ENCODE data around the gene XCR1. TPM values are rescaled to one million over a fixed set of nuclear protein-coding genes. Genes with fewer than 3 reads are reported as not detected.
"Not testable (repeated sequence)": the region's sequence is repeated elsewhere in the genome, so short reads cannot be mapped to it uniquely, and the experiment has no call there.

Gene XCR1
- total and polyA plus RNA-seq, 2 donors from 2014 or later, result 1.4 TPM; not detected in 1

GRCh38 chr3:46052531-46052930 lies 25.2 kb upstream of the XCR1 start:
- Histone ChIP-seq H3K9me3 (ENCODE audit: control insufficient read depth in 2 of 3, insufficient read depth in 1 of 3, low read length in 3 of 3) (no peaks in the 10 kb centered on the region), H3K27me3 (ENCODE audit: control insufficient read depth, insufficient read depth, low read length) (no peaks in the 10 kb centered on the region), H3K36me3 (ENCODE audit: control insufficient read depth in 2 of 3, insufficient read depth in 3 of 3, low read length in 3 of 3) (no peaks in the 10 kb centered on the region), H3K4me3 (ENCODE audit: low read length in 3 of 3) (no peak overlapping the region), H3K9ac (ENCODE audit: low read length in 3 of 3) (no peak overlapping the region), H3K4me1 (ENCODE audit: control insufficient read depth in 2 of 3, insufficient read depth in 2 of 3, low read depth in 1 of 3, low read length in 3 of 3) (no peaks in the 10 kb centered on the region), H3K27ac (ENCODE audit: low read depth in 2 of 2, low read length in 2 of 2) (no peak overlapping the region)
- intact Hi-C loops (cut with DNase I), result no loop called here
- TF ChIP-seq, protein P1, sequence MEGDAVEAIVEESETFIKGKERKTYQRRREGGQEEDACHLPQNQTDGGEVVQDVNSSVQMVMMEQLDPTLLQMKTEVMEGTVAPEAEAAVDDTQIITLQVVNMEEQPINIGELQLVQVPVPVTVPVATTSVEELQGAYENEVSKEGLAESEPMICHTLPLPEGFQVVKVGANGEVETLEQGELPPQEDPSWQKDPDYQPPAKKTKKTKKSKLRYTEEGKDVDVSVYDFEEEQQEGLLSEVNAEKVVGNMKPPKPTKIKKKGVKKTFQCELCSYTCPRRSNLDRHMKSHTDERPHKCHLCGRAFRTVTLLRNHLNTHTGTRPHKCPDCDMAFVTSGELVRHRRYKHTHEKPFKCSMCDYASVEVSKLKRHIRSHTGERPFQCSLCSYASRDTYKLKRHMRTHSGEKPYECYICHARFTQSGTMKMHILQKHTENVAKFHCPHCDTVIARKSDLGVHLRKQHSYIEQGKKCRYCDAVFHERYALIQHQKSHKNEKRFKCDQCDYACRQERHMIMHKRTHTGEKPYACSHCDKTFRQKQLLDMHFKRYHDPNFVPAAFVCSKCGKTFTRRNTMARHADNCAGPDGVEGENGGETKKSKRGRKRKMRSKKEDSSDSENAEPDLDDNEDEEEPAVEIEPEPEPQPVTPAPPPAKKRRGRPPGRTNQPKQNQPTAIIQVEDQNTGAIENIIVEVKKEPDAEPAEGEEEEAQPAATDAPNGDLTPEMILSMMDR (IDR thresholded peaks at IDR 0.05; ENCODE audit: borderline replicate concordance, extremely low read depth, insufficient read depth), result no peak
- DNase-seq (no peak), FAIRE-seq (no peak)

DNA sequence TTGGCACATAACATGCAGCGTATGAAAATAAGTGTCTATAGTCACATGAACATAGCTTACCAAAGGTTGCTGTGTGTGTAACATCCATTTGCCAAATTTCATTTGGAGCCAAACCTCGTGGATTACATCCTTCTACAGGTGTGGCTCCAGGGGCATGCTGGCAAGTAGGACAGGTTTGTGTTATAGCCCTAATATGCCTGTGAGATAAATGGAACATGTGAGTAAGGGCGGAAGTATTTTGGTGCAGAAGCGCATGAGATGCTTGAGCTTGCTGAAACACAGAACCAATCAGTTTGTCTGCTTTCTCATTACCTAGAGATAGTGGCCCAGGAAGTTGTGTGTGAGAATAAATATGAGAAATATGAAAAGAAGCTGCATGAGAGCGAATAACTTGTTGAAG lies 21.8 kb upstream of the XCR1 start:
- intact Hi-C loops (cut with DNase I), result no loop called here
- TF ChIP-seq, protein P1 (IDR thresholded peaks at IDR 0.05; ENCODE audit: borderline replicate concordance, extremely low read depth, insufficient read depth), result no peak
- H3K27me3 ChIP-seq (ENCODE audit: control insufficient read depth, insufficient read depth, low read length), result no peaks in the 10 kb centered on the region
- H3K4me1 ChIP-seq (ENCODE audit: control insufficient read depth in 2 of 3, insufficient read depth in 2 of 3, low read depth in 1 of 3, low read length in 3 of 3), result no peaks in the 10 kb centered on the region
- FAIRE-seq (no peak), DNase-seq (no peak)
- no peak overlapping the region for H3K27ac ChIP-seq (ENCODE audit: low read depth in 2 of 2, low read length in 2 of 2)
- no peak overlapping the region for H3K4me3 ChIP-seq (ENCODE audit: low read length in 3 of 3)
- no peak overlapping the region for H3K9ac ChIP-seq (ENCODE audit: low read length in 3 of 3)
- H3K9me3 ChIP-seq (ENCODE audit: control insufficient read depth in 2 of 3, insufficient read depth in 1 of 3, low read length in 3 of 3), result no peaks in the 10 kb centered on the region
- no peaks in the 10 kb centered on the region for H3K36me3 ChIP-seq (ENCODE audit: control insufficient read depth in 2 of 3, insufficient read depth in 3 of 3, low read length in 3 of 3)

DNA sequence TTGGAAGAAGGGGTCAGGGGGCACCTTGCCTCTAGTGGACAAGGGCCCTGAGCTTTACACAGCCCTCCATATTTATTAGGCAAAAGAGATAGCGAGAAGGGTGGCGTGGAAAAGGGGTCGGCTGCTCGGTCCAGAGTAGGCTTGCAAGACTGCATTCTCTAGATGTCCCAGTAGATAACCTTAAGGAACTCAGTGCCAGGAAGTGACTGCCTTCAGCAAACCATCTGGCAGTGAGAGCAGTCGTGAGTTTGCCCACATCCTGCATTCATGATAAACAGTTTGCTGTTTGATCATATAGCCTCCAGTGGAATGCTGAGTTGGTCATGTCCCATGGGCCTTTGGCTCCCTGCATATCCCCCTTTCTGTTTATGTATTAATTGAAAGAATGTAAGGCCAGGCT lies 18.9 kb upstream of the XCR1 start:
- intact Hi-C loops (cut with DNase I); H3K27ac ChIP-seq (ENCODE audit: low read depth in 2 of 2, low read length in 2 of 2); H3K9me3 ChIP-seq (ENCODE audit: control insufficient read depth in 2 of 3, insufficient read depth in 1 of 3, low read length in 3 of 3); FAIRE-seq; H3K27me3 ChIP-seq (ENCODE audit: control insufficient read depth, insufficient read depth, low read length); H3K4me1 ChIP-seq (ENCODE audit: control insufficient read depth in 2 of 3, insufficient read depth in 2 of 3, low read depth in 1 of 3, low read length in 3 of 3); DNase-seq; H3K36me3 ChIP-seq (ENCODE audit: control insufficient read depth in 2 of 3, insufficient read depth in 3 of 3, low read length in 3 of 3); H3K9ac ChIP-seq (ENCODE audit: low read length in 3 of 3); H3K4me3 ChIP-seq (ENCODE audit: low read length in 3 of 3): not testable (repeated sequence)

GRCh38 chr3:46038916-46039315 lies 11.6 kb upstream of the XCR1 start:
- Histone ChIP-seq H3K27me3 (ENCODE audit: control insufficient read depth, insufficient read depth, low read length) (no peaks in the 10 kb centered on the region), H3K36me3 (ENCODE audit: control insufficient read depth in 2 of 3, insufficient read depth in 3 of 3, low read length in 3 of 3) (no peaks in the 10 kb centered on the region), H3K9me3 (ENCODE audit: control insufficient read depth in 2 of 3, insufficient read depth in 1 of 3, low read length in 3 of 3) (no peaks in the 10 kb centered on the region), H3K4me1 (ENCODE audit: control insufficient read depth in 2 of 3, insufficient read depth in 2 of 3, low read depth in 1 of 3, low read length in 3 of 3) (no peaks in the 10 kb centered on the region), H3K9ac (ENCODE audit: low read length in 3 of 3) (no peak overlapping the region), H3K27ac (ENCODE audit: low read depth in 2 of 2, low read length in 2 of 2) (no peak overlapping the region), H3K4me3 (ENCODE audit: low read length in 3 of 3) (no peak overlapping the region)
- TF ChIP-seq, protein P1 (IDR thresholded peaks at IDR 0.05; ENCODE audit: borderline replicate concordance, extremely low read depth, insufficient read depth), result no peak
- no peak for FAIRE-seq
- no peak for DNase-seq
- intact Hi-C loops (cut with DNase I), result no loop called here

GRCh38 chr3:46038071-46038470 lies 10.8 kb upstream of the XCR1 start:
- FAIRE-seq; H3K4me1 ChIP-seq (ENCODE audit: control insufficient read depth in 2 of 3, insufficient read depth in 2 of 3, low read depth in 1 of 3, low read length in 3 of 3): not testable (repeated sequence)

More at GRCh38 chr3:46038071-46038470, 10.8 kb upstream of the XCR1 start:
- intact Hi-C loops (cut with DNase I); H3K9ac ChIP-seq (ENCODE audit: low read length in 3 of 3); H3K36me3 ChIP-seq (ENCODE audit: control insufficient read depth in 2 of 3, insufficient read depth in 3 of 3, low read length in 3 of 3); H3K27ac ChIP-seq (ENCODE audit: low read depth in 2 of 2, low read length in 2 of 2); H3K9me3 ChIP-seq (ENCODE audit: control insufficient read depth in 2 of 3, insufficient read depth in 1 of 3, low read length in 3 of 3); H3K4me3 ChIP-seq (ENCODE audit: low read length in 3 of 3); DNase-seq; H3K27me3 ChIP-seq (ENCODE audit: control insufficient read depth, insufficient read depth, low read length): not testable (repeated sequence)
